Hippocampal formation (tissue), 2 donors: Measurements from ENCODE around the gene PTGER3.

Experiments
- DNase-seq, 2 donors: peaks; one replicate each; lab custom pipeline; 2025; lab: John Stamatoyannopoulos, UW

PTGER3 gene

DNA sequence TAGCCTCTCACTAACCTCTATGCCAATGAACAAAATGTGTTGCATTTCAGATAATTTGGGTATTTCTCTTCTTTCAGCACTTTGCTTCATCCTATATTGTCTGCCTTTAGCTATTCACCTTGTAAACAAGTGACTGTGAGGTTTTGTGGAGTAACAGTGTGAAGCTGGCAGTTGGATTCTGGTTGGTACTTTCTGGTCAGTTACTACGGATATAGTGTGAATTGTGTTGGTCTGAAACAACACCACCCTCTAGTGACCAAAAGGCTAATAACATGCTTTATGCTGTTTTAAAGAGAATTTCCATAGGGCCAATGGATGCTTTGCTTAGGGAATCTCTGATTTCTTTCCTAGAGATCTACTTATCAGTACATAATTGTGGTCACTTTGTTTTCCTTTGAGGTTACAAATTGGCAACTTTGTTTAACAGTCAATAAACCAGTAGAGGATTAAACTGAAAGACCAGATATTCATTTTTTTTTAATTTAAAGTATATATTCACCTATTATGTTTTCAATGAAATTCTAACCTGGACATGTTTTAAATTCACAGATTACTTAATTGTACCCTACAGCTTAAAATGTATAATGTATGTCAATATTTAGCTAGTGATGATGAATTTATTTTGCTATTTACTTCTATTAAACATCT is 2.5 kb upstream of the PTGER3 start:
- DNase-seq, result peak in 1 of 2 donors; percentile 77

- no peak for DNase-seq
Measured at GRCh38 chr1:71046891-71047634, 553 bp downstream of the PTGER3 start.

GRCh38 chr1:71045463-71046028 is 2.1 kb downstream of the PTGER3 start:
- no peak for DNase-seq

GRCh38 chr1:71044833-71045232 is 2.8 kb downstream of the PTGER3 start:
- no peak for DNase-seq

GRCh38 chr1:71043065-71043464 is 4.6 kb downstream of the PTGER3 start:
- DNase-seq, result no peak

DNA sequence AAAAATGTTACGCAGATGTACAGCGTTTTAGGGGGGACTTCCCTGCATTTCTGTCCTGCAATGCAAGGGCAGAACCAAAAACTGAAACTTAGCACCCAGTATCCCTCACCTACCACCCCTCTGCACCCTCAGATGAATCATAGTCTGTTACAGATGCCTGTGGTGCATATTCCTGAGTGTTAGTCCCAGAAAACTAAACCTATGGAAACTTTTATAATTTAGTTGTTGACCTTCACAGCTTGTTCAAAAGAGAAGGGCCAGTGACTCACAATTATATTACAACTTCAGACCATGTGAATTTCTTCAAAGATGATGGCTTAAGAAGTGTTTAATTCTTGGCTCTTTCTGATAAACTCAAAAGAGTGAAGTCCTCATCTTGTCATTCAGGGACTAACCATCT is 5.8 kb downstream of the PTGER3 start:
- no peak for DNase-seq

- no peak for DNase-seq
Measured at GRCh38 chr1:71039661-71040262, 7.9 kb downstream of the PTGER3 start.

DNA sequence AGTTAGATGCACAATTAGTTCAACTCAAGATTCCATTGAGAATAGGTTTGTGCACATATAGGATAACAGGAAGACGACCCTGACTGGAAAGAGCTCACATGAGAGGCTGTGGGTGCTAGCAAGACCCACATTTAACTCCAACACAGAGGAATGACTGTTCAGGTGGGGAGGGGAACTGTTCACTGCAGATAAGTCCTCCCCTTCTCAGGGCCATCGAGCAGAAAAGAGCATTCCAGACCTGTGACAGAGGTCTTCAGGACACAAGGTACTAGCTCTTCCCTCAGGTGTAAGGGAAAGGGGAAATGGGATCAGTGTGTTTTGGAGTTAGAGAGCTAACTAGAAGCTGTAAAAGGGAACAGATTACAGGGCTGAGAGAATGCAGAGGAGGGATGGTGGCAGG is 8.7 kb downstream of the PTGER3 start:
- no peak for DNase-seq

GRCh38 chr1:71037829-71038620 is 9.6 kb downstream of the PTGER3 start:
- DNase-seq, result no peak

DNA sequence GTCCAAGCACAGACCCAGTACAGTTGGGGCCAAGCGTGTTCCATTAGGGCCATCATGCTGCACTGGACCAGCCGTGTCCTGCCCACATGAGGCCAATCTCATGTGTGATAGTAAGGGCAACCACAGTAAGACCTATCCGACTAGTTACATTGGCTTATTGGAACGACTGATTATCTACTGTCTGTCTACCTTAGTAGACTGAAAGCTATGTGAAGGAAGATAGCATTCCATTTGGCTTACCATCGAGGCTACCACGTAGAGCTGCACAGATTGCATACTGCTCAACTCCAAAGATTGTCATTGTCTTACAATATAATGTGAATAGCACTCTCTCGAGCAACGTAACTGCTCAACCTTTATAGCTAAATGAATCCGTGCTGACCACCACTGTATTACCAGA is 10.6 kb downstream of the PTGER3 start:
- no peak for DNase-seq

- DNase-seq, result no peak
Measured at GRCh38 chr1:71033136-71033535, 14.5 kb downstream of the PTGER3 start.

- DNase-seq, result no peak
Measured at GRCh38 chr1:71031426-71031825, 16.2 kb downstream of the PTGER3 start.

DNA sequence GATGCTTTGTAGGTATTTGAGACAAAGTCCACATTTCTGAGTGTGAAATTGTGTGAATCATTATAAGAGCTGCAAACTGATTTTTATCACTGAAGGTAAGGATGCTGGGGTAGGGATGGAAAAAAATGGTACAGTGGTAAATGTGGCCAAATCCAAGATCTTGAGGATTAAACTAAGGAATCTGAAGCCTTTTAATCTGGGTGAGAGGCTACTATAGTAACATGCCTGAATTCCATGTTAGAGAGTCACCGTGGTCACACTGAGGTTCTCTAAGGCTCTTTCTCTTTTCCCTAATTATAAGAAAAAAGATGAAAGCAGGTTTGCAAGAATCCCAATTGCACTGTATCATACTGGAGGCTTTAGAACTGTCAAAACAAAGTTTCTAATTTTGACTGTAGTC is 17.6 kb downstream of the PTGER3 start:
- DNase-seq, result no peak

GRCh38 chr1:71028981-71029380 is 18.6 kb downstream of the PTGER3 start:
- DNase-seq, result no peak

DNA sequence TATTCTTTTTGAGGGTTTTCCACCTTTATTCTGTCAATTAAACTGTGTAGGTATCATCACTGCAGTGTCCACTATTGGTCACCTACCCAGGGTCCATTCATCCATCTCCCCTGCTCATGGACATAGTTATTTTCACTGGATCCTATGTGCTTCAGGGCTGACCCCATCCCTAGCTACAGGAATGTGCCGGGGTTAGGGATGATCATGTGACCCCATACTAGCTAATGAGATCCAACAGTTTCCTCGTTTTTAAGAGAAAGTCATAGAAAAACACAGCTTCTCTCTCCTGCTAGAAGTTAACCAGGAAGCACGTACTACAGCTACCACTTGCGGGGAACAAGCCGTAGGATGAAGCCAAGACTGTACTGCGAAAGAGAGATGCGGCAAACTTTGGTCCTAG is 19.6 kb downstream of the PTGER3 start:
- no peak for DNase-seq

DNA sequence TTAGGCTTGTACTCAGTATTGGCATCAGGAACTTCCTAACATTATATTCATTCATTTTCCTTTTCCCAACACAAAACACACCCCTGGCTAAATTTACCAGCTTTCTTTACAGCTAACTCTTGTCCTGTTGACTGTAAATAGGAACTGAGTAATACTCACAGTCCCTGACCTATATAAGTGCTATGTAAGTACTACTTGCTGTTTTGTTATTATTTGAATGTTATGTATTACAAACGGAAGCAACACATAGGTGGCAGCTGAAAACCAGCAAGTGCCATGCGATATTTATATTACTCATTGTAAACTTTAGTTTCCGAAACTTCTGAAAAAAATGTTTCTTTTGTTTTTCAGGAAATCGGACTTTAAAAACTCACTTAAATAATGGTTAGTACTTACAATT is 21.5 kb downstream of the PTGER3 start:
- no peak for DNase-seq

DNA sequence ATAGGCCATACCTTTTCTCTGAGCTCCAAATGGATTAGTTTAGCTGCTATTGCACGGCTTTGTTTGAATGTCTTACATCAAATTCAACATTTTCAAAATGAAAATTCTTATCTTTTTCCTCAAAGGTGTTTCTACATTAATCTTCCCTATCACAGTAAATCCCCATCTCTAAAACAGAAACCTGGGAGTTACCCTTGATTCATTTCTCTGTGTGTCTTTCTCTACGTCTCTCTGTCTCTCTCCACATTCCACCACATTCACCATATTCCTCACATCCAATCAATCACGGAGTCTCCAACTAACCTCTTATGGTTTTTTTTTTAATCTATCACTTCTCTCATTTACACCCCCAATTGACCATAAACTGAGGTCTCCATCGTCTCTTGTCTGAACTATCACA is 24.1 kb downstream of the PTGER3 start:
- no peak for DNase-seq

- DNase-seq, result peak in 1 of 2 donors; percentile 7
Measured at GRCh38 chr1:71019233-71019969, 28.2 kb downstream of the PTGER3 start.

DNA sequence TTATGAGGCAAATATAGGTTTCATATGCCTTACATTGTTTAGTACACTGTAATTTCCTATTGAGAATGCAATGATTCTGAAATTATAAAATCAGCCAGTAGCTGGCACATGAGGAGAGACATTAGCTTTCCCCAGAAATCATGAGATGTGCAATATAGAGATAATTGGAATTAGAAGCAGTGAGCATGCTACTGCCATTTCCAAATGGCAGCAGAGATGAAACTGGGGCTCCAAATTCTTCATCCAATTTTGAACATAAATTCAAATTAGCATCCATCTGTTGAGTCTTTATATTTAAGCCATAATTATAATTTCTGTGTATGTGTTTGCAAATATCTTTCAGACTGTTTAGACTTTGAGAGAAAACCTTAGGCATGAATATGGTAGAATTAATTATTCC is 28.8 kb downstream of the PTGER3 start:
- no peak for DNase-seq

- no peak for DNase-seq
Measured at GRCh38 chr1:71015745-71016144, 31.9 kb downstream of the PTGER3 start.

GRCh38 chr1:71014178-71014579 is 33.4 kb downstream of the PTGER3 start:
- no peak for DNase-seq
